EH (cell line): ENCODE data around the gene PHLPP2.
"Not testable (repeated sequence)": the region's sequence is repeated elsewhere in the genome, so short reads cannot be mapped to it uniquely, and the experiment has no call there.

Source experiments
- DNase-seq: peaks from one replicate; pipeline ENCODE4 v3.0.0-alpha.2; 2015; ENCODE audit warnings: low read depth

PHLPP2 gene

DNA sequence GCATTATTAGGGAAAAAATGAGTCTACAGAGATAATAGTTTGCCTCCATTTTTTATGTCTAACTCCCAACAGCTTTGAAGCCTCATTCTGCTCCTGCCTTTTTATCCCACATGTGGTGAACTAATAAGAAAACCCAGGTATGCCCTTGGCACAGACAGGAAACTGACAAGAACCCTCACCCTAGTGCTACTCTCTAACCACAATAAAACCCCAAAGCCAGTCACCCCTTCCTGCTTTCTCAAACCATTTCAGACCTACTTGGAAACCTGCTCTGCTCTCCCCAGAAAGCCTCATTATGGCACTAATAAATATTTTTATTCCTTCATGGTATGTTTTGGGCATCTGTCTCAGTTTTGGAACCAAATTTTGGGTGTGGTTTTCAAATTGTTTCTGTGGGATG, 102.4 kb downstream of the PHLPP2 start:
- DNase-seq, result no peak

DNA sequence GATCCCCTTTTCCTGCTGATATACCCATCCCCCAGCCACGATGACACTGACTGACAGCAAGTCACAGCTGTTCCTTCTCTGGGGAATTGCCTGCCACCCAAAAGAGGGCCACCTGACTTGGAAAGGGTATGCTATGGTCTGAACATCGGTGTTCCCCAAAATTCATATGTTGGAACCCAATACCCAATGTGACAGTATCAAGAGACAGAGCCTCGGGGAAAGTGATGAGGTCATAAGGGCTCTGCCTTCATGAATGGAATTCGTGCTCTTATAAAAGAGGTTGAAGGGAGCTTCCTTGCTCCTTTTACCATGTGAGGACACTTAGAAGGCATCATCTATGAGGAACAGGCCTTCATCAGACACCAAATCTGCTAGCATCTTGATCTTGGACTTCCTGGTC, 106.1 kb downstream of the PHLPP2 start:
- DNase-seq, result no peak

DNA sequence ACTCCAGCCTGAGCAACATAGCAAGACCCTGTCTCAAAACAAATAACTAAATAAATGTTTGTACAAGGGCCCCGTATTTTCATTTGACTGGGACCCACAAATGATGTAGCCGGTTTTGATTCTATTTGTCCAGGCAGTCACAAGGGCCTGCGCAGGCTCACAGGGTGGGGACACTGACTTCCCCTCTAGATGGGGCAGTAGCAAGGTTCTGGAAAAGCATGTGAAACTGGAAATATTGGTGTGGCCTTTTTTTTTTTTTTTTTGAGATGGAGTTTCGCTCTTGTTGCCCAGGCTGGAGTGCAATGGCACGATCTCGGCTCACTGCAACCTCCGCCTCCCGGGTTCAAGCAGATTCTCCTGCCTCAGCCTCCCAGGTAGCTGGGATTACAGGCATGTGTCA, 109.5 kb downstream of the PHLPP2 start:
- not testable (repeated sequence) for DNase-seq

GRCh38 chr16:71610936-71611871, 113.3 kb downstream of the PHLPP2 start:
- peak; percentile 45 for DNase-seq

DNA sequence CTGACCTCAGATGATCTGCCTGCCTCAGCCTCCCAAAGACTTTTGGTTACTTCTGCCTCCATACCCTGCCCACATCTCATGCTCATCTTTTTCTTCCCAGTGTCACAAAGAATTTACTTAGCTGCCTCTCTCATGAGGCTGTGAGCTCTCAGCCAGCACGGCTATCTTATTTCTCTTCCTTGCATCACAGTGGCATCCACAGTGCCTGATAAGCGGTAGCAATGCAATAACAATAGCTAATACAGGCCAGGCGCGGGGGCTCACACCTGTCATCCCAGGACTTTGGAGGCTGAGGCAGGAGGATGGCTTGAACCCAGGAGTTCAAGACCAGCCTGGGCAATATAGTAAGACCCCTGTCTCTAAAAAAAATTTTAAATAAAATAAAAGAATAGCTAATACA, 114.1 kb downstream of the PHLPP2 start:
- no peak for DNase-seq

DNA sequence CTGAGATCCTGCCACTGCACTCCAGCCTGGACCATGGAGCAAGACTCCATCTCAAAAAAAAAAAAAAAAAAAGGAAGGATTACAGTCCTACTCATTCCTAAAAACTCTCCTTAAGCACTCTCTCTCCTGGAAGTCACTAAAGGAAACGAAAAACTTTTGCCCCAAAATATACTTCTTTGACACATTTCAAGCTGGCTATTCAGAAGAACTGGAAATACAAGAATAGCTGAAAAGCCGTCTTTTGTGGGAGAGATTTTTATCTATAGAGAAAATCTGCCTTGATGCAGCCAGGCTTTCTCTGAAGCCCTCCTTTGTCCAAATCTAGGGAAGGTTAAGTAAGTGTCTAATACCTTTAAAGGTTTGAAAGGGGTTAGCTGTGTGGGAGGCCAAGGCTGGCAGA, 115.4 kb downstream of the PHLPP2 start:
- no peak for DNase-seq

DNA sequence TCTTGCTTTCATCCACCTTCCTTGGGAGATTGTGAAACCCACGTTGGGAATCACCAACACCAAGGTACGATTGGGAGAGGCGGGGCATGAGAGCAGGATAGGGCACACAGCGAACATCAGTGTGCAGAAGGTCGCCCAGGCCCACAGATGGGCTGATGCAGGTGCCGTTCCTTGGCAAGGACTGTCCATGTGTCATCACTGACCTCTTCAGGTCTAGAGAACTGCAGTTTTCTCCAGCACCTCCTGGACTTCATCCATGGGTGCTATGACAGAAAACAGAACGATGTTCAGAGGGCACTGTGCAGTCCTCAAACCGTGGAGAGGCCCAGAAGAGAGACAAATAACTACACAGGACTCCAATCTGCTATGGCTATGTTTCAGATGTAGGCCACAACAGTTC, 123.7 kb downstream of the PHLPP2 start:
- no peak for DNase-seq

DNA sequence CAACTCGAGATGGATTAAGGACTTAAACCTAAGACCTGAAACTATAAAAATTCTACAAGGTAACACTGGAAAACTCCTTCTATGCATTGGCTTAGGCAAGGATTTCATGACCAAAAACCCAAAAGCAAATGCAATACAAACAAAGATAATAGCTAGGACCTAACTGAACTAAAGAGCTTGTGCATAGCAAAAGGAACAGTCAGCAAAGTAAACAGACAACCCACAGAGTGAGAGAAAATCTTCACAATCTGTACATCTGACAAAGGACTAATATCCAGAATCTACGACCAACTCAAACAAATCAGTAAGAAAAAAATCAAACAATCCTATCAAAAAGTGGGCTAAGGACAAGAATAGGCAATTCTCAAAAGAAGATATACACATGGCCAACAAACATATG, 126.1 kb downstream of the PHLPP2 start:
- DNase-seq, result not testable (repeated sequence)

- not testable (repeated sequence) for DNase-seq
Measured at GRCh38 chr16:71595340-71595826, 129.1 kb downstream of the PHLPP2 start.
